GM12872 (cell line): ENCODE measurements around the gene NCK1.

Experiments used
- CTCF ChIP-seq: IDR thresholded peaks from 3 replicates; pipeline ENCODE4 v1.5.1; 2011; ENCODE audit warnings: low read depth, mild to moderate bottlenecking, low read length, moderate library complexity; ENCODE audit not compliant: insufficient read depth

The NCK1 gene

GRCh38 chr3:136908297-136908696 is 46.3 kb downstream of the NCK1 start:
- no peak for TF ChIP-seq CTCF

GRCh38 chr3:136909187-136909586 is 47.2 kb downstream of the NCK1 start:
- TF ChIP-seq CTCF = no peak

GRCh38 chr3:136910697-136911096 is 48.7 kb downstream of the NCK1 start:
- TF ChIP-seq CTCF = no peak

GRCh38 chr3:136913168-136913567 is 51.2 kb downstream of the NCK1 start:
- no peak for TF ChIP-seq CTCF

GRCh38 chr3:136914739-136915138 is 52.7 kb downstream of the NCK1 start:
- no peak for TF ChIP-seq CTCF

- TF ChIP-seq CTCF = no peak
Measured at GRCh38 chr3:136916223-136916622, 54.2 kb downstream of the NCK1 start.

GRCh38 chr3:136919799-136920580 is 58.0 kb downstream of the NCK1 start:
- TF ChIP-seq CTCF = no peak
